HepG2 (cell line): ENCODE data around the gene SNX24. TPM values are rescaled to one million over a fixed set of nuclear protein-coding genes. Genes with fewer than 3 reads are reported as not detected.

Experiments used
- AGO2 ChIP-seq: fragments of 200-400 bp; formaldehyde crosslinking; optimal IDR thresholded peaks from 2 replicates; pipeline ENCODE3; 2017; ENCODE audit warnings: mild to moderate bottlenecking, low read depth, low read length, moderate library complexity
- CENPBD1 ChIP-seq: sonication (generic); formaldehyde crosslinking; IDR thresholded peaks from 2 replicates; pipeline ENCODE4 v1.8.0; 2022; ENCODE audit warnings: missing genetic modification reagents, low read depth, mild to moderate bottlenecking, borderline replicate concordance
- FOXM1 ChIP-seq: sonication (generic); formaldehyde crosslinking; IDR thresholded peaks from 2 replicates; pipeline ENCODE4 v1.5.0; 2020; ENCODE audit warnings: missing genetic modification reagents
- HNF4A ChIP-seq: sonication (generic); formaldehyde crosslinking; IDR thresholded peaks from 2 replicates; pipeline ENCODE4 v1.4.0; 2020; ENCODE audit warnings: missing genetic modification reagents
- HNRNPL ChIP-seq: fragments of 200-400 bp; formaldehyde crosslinking; IDR thresholded peaks from 2 replicates; pipeline ENCODE4 v1.6.1; 2017; ENCODE audit warnings: mild to moderate bottlenecking, low read depth, low read length
- MATR3 ChIP-seq: sonication (generic); formaldehyde crosslinking; IDR thresholded peaks from 2 replicates; pipeline ENCODE4 v1.4.0; 2020; ENCODE audit warnings: missing genetic modification reagents
- MEIS1 ChIP-seq: sonication (generic); formaldehyde crosslinking; IDR thresholded peaks from 2 replicates; pipeline ENCODE4 v1.9.0; 2021; ENCODE audit warnings: mild to moderate bottlenecking, missing genetic modification reagents, moderate library complexity, borderline replicate concordance
- NCOA2 ChIP-seq: sonication (generic); formaldehyde crosslinking; IDR thresholded peaks from 2 replicates; pipeline ENCODE4 v1.8.0; 2022; ENCODE audit warnings: inconsistent platforms
- NONO ChIP-seq, 2 experiments: fragments of 450-650 bp in 1 of 2; sonication (generic) in 1 of 2; formaldehyde crosslinking in 1 of 2; IDR thresholded peaks in 1 of 2; conservative IDR thresholded peaks in 1 of 2; 2 replicates each; pipeline versions ENCODE4 v1.6.1 to v1.8.0; 2017 to 2022; ENCODE audit warnings: mild to moderate bottlenecking in 1 of 2, missing genetic modification reagents in 1 of 2, moderate library complexity in 1 of 2
- PHF21A ChIP-seq: sonication (generic); formaldehyde crosslinking; IDR thresholded peaks from 2 replicates; pipeline ENCODE4 v1.5.0; 2020; ENCODE audit warnings: mild to moderate bottlenecking, missing genetic modification reagents
- SATB2 ChIP-seq: sonication (generic); formaldehyde crosslinking; IDR thresholded peaks from 2 replicates; pipeline ENCODE4 v1.5.0; 2020; ENCODE audit warnings: missing genetic modification reagents
- SIN3A ChIP-seq: IDR thresholded peaks from 2 replicates; pipeline ENCODE4 v1.6.1; 2011; ENCODE audit warnings: low read depth, mild to moderate bottlenecking, control low read depth, low read length, borderline replicate concordance
- SPEN ChIP-seq: sonication (generic); formaldehyde crosslinking; IDR thresholded peaks from 2 replicates; pipeline ENCODE4 v1.5.1; 2020; ENCODE audit warnings: low read depth, mild to moderate bottlenecking, missing genetic modification reagents
- SSRP1 ChIP-seq: IDR thresholded peaks from 2 replicates; pipeline ENCODE4 v1.6.1; 2016; ENCODE audit warnings: control low read depth
- TFDP2 ChIP-seq: sonication (generic); formaldehyde crosslinking; IDR thresholded peaks from 2 replicates; pipeline ENCODE4 v1.4.0; 2020; ENCODE audit warnings: missing genetic modification reagents
- ZFP90 ChIP-seq: sonication (generic); formaldehyde crosslinking; IDR thresholded peaks from 2 replicates; pipeline ENCODE4 v1.8.0; 2022; ENCODE audit warnings: missing genetic modification reagents, mild to moderate bottlenecking, inconsistent platforms, borderline replicate concordance
- ZMYM4 ChIP-seq: sonication (generic); formaldehyde crosslinking; IDR thresholded peaks from 2 replicates; pipeline ENCODE4 v1.8.1; 2023; ENCODE audit warnings: mild to moderate bottlenecking, missing genetic modification reagents
- ZNF383 ChIP-seq: sonication (generic); formaldehyde crosslinking; IDR thresholded peaks from 2 replicates; pipeline ENCODE4 v1.4.0; 2020; ENCODE audit warnings: missing genetic modification reagents, mild to moderate bottlenecking, borderline replicate concordance
- ZNF496 ChIP-seq: sonication (generic); formaldehyde crosslinking; IDR thresholded peaks from 2 replicates; pipeline ENCODE4 v1.8.1; 2023; ENCODE audit warnings: mild to moderate bottlenecking, moderate library complexity, missing genetic modification reagents; ENCODE audit not compliant: insufficient replicate concordance
- ZNF784 ChIP-seq: sonication (generic); formaldehyde crosslinking; IDR thresholded peaks from 2 replicates; pipeline ENCODE4 v1.5.1; 2020; ENCODE audit warnings: missing genetic modification reagents, mild to moderate bottlenecking, borderline replicate concordance
- polyA plus RNA-seq, 8 experiments: library from polyadenylated mRNA; depleted of rRNA in 3 of 8; stranded (reverse) in 7 of 8; unstranded in 1 of 8; fragments of >200 nt; fragmentation: Illumina TruSeq in 4 of 8; extraction: Trizol in 4 of 8; gene quantifications; 2 replicates each; pipeline versions ENCODE4 v1.2.1 to v1.2.3, GENCODE V29; 2011 to 2016; ENCODE audit warnings: low read depth in 4 of 8, missing spikeins in 1 of 8, mixed read lengths in 1 of 8; ENCODE audit not compliant: insufficient read depth in 1 of 8
- total RNA-seq, 5 experiments: library from RNA; depleted of rRNA; stranded (reverse); fragments of >200 nt; fragmentation: Illumina TruSeq; extraction: Trizol; gene quantifications; 2 replicates each; pipeline ENCODE4 v1.2.3, GENCODE V29; 2016; ENCODE audit warnings: low read depth in 1 of 5
- TF ChIP-seq, protein P1 (sequence below): sonication (generic); formaldehyde crosslinking; conservative IDR thresholded peaks from 2 replicates; pipeline ENCODE4 v1.8.0; 2022; ENCODE audit warnings: mild to moderate bottlenecking, moderate library complexity, missing genetic modification reagents
- TF ChIP-seq, protein P2 (sequence below): sonication (generic); formaldehyde crosslinking; IDR thresholded peaks from 2 replicates; pipeline ENCODE4 v1.5.0; 2020; ENCODE audit warnings: missing genetic modification reagents, mild to moderate bottlenecking, borderline replicate concordance
- TF ChIP-seq, protein P3 (sequence below): sonication (generic); formaldehyde crosslinking; IDR thresholded peaks from 2 replicates; pipeline ENCODE4 v1.8.0; 2022; ENCODE audit warnings: missing genetic modification reagents, mild to moderate bottlenecking, moderate library complexity, borderline replicate concordance

The SNX24 gene
- total and polyA plus RNA-seq, 2 of the 13 experiments (the other 11 are each of a cell fraction or from before 2014, with no cell fraction given), result 7.2 to 23.7 TPM

GRCh38 chr5:122844136-122844909 is 1.1 kb upstream of the SNX24 start (continued):
- TF ChIP-seq SSRP1, result no peak
- no peak for TF ChIP-seq SIN3A
- TF ChIP-seq NONO (IDR thresholded peaks at IDR 0.05), result no peak
- TF ChIP-seq NONO (CRISPR knock-in tag; conservative IDR thresholded peaks at IDR 0.05), result no peak
- no peak for TF ChIP-seq HNRNPL
- no peak for TF ChIP-seq TFDP2 (CRISPR knock-in tag)
- TF ChIP-seq PHF21A (CRISPR knock-in tag), result no peak
- no peak for TF ChIP-seq ZFP90
- no peak for TF ChIP-seq SATB2 (CRISPR knock-in tag)
- TF ChIP-seq NCOA2 (CRISPR knock-in tag), result no peak
- TF ChIP-seq ZNF383 (CRISPR knock-in tag), result no peak
- TF ChIP-seq, protein P1, sequence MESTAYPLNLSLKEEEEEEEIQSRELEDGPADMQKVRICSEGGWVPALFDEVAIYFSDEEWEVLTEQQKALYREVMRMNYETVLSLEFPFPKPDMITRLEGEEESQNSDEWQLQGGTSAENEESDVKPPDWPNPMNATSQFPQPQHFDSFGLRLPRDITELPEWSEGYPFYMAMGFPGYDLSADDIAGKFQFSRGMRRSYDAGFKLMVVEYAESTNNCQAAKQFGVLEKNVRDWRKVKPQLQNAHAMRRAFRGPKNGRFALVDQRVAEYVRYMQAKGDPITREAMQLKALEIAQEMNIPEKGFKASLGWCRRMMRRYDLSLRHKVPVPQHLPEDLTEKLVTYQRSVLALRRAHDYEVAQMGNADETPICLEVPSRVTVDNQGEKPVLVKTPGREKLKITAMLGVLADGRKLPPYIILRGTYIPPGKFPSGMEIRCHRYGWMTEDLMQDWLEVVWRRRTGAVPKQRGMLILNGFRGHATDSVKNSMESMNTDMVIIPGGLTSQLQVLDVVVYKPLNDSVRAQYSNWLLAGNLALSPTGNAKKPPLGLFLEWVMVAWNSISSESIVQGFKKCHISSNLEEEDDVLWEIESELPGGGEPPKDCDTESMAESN (CRISPR knock-in tag), result no peak
- TF ChIP-seq MEIS1, result 0 out of 2 replicates have a peak, but pooled peaks have one; percentile 41
- TF ChIP-seq SPEN (CRISPR knock-in tag), result no peak
- TF ChIP-seq, protein P2, sequence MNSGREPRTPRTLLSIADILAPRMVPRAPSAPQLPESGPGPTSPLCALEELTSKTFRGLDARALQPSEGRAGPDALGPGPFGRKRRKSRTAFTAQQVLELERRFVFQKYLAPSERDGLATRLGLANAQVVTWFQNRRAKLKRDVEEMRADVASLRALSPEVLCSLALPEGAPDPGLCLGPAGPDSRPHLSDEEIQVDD, result no peak
- TF ChIP-seq ZNF784 (CRISPR knock-in tag), result no peak; the same call in 1 of the 2 replicates
- TF ChIP-seq AGO2, result no peak
- TF ChIP-seq, protein P3, sequence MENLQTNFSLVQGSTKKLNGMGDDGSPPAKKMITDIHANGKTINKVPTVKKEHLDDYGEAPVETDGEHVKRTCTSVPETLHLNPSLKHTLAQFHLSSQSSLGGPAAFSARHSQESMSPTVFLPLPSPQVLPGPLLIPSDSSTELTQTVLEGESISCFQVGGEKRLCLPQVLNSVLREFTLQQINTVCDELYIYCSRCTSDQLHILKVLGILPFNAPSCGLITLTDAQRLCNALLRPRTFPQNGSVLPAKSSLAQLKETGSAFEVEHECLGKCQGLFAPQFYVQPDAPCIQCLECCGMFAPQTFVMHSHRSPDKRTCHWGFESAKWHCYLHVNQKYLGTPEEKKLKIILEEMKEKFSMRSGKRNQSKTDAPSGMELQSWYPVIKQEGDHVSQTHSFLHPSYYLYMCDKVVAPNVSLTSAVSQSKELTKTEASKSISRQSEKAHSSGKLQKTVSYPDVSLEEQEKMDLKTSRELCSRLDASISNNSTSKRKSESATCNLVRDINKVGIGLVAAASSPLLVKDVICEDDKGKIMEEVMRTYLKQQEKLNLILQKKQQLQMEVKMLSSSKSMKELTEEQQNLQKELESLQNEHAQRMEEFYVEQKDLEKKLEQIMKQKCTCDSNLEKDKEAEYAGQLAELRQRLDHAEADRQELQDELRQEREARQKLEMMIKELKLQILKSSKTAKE, result no peak
- TF ChIP-seq HNF4A (CRISPR knock-in tag), result peak; percentile 50
- no peak for TF ChIP-seq MATR3
- TF ChIP-seq ZNF496 (CRISPR knock-in tag), result no peak
- TF ChIP-seq ZMYM4 (CRISPR knock-in tag), result no peak
- no peak for TF ChIP-seq CENPBD1
- no peak for TF ChIP-seq FOXM1 (CRISPR knock-in tag)
